GM18873 (cell line): Measurements from ENCODE around the gene NOC2L.
"Not testable (repeated sequence)": the region's sequence is repeated elsewhere in the genome, so short reads cannot be mapped to it uniquely, and the experiment has no call there.

Experiments used
- ATAC-seq: cut with Tn5 transposase; IDR thresholded peaks from one replicate; pipeline ENCODE4 v1.9.1; 2021; ENCODE audit warnings: mild to moderate bottlenecking, moderate library complexity, moderate number of reproducible peaks; ENCODE audit not compliant: unreplicated experiment, low FRiP score

NOC2L gene

DNA sequence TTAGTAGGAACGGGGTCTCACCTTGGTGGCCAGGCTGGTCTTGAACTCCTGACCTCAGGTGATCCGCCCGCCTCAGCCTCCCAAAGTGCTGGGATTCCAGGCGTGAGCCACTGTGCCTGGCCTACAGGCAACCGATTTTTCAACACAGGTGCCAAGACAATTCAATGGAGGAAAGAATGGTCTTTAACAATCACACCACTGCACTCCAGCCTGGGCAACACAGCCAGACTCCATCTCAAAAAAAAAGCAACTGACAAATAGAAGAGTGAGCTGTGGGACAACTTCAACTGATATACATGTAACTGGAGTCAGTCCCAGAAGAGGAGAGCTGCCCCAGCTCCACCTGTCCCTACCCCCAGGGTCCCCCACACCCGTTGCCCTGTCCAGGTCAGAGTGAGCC lies 35.5 kb upstream of the NOC2L start:
- ATAC-seq = not testable (repeated sequence)

DNA sequence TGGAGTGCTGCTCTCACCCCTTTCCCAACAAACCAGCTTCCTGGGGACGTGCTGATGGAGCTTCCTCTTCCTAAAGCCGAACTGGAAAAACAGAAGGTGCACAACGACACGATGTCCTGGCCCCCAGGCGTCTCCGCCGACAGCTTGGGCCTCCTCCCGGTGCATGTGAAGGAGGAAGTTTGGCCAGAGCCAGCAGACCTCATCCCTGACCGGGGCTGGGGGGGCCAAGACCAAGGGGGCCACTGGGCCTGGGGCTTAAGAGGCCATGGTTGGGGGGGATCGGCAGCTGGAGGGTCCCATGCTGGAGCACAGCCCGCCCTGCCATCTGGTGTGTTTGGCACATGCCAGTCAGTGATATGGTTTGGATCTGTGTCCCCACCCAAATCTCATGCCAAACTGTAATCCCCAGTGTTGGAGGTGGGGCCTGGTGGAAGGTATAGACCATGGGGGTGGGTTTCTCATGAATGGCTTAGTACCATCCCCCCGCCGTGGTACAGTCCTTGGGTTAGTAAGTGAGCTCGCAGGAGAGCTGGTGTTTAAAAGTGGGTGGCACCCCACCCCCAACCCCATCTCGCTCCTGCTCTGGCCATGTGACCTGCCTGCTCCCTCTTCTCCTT lies 34.4 kb upstream of the NOC2L start:
- no peak for ATAC-seq

DNA sequence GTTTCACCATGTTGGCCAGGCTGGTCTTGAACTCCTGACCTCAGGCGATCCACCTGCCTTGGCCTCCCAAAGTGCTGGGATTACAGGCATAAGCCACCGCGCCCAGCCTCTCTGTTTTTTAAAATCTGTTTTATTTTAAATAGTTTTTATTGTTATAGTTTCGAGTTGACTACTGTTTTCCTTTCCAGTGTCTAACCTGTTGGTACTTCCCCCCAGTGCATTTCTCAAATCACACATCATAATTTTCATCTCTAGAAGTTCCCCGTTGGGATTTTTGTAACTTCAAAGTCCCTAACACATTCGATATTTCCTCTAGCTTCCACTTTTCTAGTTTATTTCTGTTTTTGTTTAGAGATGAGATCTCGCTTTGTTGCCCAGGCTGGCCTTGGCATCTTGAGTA lies 33.3 kb upstream of the NOC2L start:
- ATAC-seq = no peak

DNA sequence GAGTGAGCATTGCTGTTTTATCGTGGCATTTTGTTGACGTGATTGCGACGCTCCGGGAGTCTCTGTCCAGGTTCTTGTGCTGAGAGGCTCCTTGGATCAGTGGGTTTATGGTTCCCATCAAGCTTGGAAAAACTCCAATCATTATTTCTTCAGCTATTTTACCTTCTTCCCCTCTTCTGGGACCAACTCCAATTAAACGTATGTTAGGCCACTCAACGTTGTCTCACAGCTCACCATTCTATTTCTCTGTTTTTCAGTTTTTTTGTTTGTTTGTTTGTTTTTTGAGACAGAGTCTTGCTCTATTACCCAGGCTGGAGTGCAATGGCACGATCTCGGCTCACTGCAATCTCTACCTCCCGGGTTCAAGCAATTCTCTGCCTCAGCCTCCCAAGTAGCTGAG lies 32.8 kb upstream of the NOC2L start:
- ATAC-seq = no peak

DNA sequence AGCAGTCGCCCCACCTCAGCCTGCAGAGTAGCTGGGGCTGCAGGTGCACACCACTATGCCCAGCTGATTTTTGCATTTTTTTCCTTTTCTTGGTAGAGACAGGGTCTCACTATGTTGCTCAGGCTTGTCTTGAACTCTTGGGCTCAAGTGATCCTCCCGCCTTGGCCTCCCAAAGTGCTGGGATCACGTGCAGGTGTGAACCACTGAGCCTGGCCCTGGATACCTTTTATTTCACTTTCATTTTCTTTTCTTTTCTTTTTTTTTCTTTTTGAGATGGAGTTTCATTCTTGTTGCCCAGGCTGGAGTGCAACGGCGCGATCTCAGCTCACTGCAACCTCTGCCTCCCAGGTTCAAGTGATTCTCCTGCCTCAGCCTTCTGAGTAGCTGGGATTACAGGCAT lies 32.2 kb upstream of the NOC2L start:
- ATAC-seq = not testable (repeated sequence)

DNA sequence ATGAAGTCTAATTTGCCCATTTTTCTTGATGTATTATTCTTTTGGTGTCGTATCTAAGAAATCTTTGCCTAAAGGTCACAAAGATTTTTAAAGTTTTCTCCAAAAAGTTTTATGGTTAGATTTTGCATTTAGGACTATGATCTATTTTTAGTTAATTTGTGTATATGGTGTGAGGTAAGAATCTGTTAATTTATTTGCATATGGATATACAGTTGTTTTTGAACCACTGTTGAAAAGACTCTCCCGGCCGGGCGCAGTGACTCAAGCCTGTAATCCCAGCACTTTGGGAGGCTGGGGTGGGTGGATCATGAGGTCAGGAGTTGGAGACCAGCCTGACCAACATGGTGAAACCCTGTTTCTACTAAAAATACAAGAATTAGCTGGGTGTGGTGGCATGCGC lies 29.0 kb upstream of the NOC2L start:
- not testable (repeated sequence) for ATAC-seq

DNA sequence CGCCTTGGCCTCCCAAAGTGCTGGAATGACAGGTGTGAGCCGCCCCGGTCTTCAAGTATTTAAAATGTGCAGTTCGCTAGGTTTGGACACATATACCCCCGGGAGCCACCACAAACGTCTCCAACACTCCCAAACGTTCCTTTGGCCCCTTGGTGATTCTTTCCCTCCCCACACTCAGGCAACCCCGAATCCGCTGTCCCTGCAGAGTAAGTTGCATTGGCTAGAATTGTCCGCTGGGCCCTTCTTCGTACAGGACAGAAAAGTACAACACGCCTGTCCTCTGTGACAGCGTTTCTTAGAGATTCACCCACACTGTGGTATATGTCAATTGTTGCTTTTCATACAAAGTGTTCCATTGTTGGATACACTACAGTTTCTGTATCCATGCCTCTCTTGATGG lies 26.1 kb upstream of the NOC2L start:
- no peak for ATAC-seq

DNA sequence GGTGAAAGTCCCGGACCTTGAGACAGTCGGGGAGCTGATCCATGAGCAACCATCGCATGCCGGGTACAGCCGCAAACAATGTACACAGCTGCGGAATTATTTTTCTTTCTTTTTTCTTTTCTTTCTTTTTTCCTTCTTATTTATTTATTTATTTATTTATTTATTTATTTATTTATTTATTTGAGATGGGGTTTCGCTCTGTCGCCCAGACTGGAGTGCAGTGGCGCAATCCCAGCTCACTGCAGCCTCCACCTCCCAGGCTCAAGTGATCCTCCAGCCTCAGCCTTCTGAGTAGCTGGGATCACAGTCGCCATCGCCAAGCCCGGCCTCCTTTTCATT lies 25.4 kb upstream of the NOC2L start:
- no peak for ATAC-seq

DNA sequence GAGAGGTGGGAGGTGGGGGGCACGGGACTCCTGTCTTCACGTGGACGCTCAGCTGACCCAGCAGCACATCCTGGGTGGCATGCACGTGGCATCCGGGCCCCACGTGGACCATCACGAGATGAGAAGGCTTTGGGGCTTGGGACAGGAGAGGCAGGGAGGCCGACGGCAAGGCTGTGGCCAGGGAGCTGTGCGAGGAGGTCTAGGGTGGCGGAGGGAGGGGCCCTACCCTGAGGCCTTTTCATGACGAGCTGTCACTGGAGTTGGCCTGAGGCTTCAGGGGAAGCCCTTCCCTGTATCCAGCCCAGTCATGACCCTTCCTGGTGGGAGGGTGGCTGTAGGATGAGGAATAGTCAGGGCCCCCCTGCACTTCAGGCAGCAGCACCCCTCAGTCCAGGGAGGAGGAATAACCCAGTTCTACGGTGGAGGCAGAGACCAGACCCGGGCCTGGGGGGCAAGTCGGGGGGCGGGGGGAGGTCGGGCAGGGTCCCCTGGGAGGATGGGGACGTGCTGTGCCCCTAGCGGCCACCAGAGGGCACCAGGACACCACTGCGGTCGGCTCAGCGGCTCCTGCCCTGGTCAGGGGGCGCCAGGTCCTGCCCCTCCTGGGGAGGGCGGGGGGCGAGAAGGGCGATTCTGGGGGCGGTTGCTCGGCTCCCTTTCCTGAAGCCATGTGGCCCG lies 24.9 kb upstream of the NOC2L start:
- no peak for ATAC-seq

DNA sequence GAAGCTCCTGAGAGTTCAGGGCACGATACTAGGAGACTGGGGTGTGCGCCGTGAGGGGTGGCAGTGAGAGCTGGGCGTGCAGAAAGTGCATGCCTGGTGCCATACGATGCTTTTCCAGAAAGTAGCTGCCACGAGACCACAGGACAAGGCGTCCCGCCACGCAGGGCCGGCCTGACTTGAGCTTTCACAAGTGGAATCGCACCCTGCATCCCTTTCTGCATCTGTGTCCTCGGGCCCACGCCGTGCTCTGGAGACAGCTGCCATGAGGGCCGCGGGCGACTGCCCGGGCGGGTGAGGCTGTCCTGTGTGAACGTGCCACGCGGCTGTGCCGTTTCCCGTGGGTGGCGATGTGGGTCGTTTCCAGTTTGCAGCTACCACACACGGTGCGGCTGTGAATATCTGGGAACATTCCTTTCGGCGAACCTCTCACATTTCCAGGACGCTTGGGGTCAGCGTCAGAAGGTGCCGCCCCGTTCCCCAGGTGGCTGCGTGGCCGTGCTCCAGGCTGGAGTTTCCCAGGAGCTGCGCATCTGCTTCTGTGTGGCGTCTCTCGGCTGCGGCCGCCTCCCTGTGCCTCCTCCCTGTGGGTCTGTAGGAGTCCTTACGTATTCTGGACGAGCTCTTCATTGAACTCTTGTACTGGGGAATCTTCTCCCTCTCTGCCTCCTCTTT lies 23.8 kb upstream of the NOC2L start:
- no peak for ATAC-seq

DNA sequence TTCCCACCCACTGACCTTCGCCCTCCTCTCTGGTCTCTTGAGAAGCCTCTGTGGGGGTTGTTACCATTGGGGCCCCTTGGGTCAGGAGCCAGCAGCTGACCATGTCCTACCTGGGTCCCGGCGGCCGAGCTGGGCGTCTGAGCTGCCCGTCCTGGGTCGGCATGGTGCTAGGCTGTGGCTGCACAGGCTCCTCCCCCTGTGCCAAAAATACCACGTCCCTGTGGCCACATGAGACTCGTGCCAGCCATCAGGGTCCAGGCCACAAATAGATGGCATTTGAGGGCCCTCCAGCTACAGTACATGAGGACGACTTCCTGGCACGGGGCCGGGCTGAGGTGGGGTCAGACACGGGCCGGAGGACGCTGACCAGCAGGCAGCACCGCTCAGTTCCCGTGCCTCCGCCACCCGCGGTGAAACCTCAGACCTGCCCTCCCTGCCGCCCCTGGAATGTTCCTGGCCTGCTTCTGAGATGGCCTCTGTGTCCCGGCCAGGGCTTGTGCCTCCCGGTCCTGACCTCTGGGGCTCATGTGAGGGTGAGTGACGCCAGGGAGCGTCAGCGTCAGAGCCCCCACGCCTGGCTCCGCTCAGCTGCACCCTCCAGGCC lies 23.0 kb upstream of the NOC2L start, which contains the start of gene PERM1:
TSS of gene PERM1 (minus strand) at position 139 of the 604 bp plus-strand sequence. CDS start 1,064 bp downstream, outside the sequence.
- ATAC-seq = no peak

DNA sequence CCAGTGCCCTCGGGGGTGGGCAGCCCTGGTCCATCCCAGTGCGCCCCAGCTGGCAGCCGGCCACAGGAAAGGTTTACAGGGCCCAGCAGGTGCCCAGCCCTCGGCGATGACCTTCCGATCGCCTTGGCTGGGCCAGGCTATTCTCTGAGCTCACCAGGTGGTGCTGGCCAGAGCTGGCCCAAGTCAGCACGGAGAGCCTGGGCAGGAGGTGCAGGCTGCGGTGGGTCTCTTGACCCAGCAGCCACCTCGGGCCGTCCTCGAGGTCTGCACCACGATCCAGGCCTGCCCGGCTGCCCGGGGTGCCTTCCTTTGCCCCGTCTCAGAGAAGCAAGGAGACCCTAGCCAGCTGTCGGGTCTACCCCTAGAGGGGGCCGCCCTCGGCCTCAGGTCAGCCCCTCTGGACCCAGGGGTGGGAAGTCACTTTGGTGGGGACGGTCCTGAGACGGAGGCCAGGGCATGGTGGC lies 22.5 kb upstream of the NOC2L start:
- ATAC-seq = no peak

DNA sequence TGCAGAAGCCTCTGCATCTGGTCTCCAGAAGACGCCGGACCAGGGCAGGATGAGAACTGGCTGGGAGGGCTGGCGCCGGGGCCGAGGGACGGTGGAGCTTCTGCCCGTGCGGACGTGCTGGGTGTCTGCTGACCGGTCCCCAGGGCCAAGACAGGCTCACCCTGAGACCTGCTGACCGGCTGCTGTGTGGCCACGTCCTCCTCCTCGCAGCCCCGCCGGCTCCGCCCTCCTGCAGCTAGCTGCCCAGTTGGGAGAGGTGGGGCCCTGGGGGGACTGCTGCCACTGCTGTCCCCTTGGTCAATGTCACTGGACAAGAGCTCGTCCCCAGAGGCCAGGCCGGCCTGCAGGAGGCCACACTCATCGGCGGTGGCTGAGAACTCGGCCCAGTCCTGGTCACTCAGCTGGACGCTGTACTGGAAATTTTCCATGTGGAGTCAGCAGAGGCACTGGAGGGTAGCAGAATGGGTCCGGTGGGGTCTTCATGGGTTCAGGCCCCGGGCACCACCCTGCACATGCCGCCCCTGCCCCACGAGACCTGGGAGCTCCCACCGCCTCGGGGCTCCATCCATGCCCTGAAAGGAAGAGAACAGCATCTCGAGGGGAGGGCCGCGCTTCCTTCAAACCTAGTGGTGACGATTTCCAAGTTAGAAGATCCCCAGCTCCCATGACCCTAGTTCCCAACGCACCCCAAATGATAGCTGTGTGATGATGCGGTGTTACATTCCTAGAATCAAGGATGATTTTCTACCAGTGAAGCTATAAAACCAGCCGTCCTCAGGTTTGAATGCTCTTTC lies 21.7 kb upstream of the NOC2L start:
- ATAC-seq = no peak

DNA sequence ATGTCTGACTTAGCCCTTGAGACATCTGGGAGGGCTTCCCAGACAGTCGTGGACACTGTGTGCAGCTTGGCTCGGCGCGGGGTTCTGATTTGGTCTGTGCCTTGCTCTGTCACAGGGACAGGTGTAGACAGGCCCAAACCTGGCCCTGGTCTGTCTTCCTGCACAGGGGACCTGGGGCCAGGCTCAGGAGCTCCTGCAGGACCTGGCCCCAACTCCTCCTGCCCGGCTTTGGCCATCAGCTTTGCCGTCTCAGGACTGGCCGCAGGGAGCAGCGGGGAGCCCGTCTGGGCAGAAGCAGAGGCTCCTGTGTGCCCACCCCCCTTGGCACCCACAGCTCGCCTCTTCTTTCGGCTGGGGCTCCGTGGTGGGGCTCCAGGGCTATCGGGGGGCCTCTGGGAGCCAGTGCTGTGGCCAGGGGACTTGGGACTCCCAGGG lies 21.1 kb upstream of the NOC2L start:
- no peak for ATAC-seq

DNA sequence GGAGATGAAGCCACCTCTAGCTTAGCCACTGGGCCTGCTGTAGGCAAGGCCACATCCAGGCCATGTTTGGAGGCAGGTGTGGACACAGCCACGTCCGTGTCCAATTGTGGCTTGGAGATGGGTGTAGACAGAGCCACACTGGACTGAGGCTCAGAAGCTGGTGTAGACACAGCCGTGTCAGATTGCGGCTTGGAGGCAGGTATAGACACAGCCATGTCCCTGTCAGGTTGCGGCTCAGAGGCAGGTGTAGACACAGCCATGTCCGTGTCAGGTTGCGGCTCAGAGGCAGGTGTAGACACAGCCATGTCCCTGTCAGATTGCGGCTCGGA lies 20.7 kb upstream of the NOC2L start:
- ATAC-seq = no peak

DNA sequence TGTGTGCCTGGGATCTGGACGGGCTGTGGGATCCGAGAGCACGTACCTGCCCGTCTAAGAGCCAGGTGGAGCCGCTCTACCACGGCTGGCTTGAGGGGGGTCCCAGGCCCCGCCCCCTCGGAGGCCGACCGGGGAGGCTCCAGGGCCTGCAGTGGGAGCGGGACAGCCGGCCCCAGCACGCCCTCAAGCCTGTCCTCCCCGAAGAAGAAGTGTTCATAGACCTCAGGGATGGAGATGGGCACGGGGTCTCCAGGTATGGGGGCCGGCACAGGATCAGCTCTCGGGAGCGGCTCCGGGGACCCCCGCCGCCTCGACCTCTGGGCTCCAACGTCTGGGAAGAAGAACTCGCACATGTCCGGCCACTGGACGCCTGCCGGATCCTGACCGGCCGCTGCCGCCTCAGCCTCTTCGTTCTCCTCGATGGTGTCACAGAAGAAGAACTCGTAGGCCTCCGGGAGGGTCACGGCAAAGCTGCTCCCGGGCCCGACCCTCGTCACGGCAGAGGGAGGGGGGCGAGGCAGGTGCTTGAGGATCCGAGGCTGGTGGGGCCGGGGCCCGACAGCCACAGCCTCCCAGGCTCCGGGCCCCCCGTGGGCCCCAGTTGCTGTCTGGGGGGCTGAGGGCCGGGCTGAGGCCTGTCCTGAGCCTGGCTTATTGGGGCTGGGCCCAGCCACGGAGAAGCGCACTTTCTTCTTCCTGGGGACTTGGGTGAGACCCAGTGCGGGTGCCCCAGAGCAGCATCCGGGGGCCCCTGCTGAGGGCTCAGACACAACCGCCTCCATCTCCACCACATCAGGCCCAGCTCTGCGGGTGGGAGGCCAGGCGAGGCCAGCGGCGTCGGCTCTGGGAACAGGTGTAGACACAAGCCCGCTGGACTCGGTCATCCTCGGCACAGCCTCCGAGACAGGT lies 20.0 kb upstream of the NOC2L start:
- no peak for ATAC-seq

DNA sequence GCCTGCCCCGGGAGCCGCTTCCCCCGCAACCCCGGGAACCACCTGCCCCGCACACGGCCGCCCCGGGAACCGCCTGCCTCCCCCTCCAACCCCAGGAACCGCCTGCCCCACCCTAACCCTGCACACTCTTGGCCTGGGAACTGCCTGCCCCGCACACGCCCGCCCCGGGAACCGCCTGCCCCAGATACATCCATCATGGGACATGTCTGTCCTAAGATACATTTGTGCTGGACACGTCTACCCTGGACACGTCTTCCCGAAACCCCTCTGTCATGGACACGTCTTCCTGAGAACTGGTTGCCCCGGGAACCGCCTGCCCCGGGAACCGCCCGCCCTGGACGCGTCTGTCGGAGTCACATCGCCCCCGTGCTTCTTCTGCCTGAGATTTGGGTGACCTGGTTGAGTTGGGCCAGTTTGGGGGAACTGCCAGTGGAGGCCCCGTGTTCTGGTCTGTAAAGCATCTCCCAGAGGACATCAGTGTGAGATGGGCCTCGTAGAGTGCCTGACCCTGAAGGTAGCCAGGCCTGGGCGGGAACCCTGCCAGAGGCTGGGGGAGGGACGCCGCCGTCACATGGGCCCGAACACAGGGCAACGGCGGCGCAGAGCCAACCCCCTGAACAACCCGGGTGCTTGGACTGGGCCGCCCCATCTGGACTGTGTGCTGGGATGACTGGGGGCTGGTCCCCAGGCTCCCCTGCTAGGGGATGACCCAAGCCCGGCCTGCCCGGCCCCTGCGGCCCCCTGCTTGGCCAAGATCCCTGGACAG lies 19.2 kb upstream of the NOC2L start:
- ATAC-seq = no peak

DNA sequence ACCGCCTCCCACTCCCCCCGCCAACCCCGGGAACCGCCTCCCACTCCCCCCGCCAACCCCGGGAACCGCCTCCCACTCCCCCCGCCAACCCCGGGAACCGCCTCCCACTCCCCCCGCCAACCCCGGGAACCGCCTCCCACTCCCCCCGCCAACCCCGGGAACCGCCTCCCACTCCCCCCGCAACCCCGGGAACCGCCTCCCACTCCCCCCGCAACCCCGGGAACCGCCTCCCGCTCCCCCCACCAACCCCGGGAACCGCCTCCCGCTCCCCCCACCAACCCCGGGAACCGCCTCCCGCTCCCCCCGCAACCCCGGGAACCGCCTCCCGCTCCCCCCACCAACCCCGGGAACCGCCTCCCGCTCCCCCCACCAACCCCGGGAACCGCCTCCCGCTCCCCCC lies 17.7 kb upstream of the NOC2L start:
- ATAC-seq = not testable (repeated sequence)
